NOMO-1 treated with DMSO at 0.1 percent for 48 hours (cell line): ENCODE measurements around the gene DIAPH2.
"Not testable (repeated sequence)": the region's sequence is repeated elsewhere in the genome, so short reads cannot be mapped to it uniquely, and the experiment has no call there.

Experiments used
- DNase-seq: peaks from one replicate; lab custom pipeline; 2025; ENCODE audit not compliant: unreplicated experiment; lab: John Stamatoyannopoulos, UW

DIAPH2 gene

DNA sequence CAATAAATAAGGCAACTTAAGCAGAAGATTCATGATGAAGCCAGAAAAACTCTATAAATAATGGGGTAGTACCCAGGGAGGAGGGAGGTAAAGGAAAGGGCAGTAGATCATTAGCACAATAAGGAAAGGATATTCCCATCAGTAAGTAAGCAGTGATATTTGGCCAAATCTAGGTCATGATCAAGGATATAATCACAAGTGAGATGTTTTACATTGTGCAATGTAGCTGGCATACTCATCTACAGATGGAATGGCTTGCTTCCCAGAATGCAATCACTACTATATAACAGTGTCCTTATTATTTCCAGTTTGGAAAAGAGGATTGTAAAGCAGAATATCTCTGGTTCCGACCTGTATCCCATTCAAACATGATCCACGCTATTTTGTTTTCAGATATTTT, 682.5 kb downstream of the DIAPH2 start:
- no peak for DNase-seq

DNA sequence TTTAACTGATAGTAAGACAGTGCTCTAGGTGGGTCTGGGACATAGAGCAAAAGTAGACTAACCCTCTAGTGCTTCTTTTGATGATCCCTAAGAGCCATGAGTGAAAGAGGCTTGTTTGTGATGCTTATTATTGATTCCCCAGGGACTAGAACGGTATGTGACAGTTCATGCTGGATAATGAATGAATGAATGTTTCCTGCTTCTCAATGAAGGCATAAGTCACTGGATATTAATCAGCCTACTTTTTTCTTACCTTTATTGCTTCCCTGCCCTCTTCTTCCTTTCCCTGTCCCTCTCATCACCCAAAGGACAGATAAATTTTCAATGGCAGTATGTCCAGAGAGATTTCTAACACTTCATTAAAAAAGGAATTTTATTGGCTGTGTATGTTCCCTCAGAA, 685.3 kb downstream of the DIAPH2 start:
- no peak for DNase-seq

DNA sequence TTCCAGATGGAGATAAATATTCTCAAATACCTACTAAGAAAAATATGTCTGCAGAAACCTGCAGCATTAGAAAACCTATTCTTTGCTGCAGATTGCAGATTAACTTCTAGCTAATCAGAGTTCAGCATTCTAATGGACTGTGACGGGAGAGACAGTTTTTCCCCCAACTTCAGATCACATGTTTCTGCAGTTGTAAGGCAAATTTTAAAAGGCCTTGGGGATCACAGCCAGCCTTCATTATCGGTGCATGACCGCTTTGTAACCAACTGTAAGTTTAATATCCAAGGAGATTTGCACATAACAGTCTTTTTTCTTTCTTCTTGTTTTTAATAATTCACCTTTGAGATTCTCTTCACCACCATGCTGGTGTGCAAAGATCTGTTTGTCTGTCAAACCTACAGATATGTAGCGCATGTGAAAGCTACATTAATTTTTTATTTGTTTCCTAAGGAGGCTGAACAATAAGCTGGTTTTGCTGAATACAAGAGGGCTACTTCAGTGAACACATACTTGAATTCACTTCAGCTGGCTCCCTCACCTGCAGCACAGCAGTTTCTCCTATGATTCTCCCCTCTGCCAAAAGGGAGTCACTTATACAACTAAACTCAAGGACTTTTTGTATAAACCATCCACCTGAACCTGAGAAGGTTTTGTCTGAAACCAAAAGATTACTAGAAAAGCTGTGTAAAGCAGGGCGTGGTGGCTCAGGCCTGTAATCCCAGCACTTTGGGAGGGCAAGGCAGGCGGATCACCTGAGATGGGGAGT, 687.5 kb downstream of the DIAPH2 start:
- DNase-seq = no peak

DNA sequence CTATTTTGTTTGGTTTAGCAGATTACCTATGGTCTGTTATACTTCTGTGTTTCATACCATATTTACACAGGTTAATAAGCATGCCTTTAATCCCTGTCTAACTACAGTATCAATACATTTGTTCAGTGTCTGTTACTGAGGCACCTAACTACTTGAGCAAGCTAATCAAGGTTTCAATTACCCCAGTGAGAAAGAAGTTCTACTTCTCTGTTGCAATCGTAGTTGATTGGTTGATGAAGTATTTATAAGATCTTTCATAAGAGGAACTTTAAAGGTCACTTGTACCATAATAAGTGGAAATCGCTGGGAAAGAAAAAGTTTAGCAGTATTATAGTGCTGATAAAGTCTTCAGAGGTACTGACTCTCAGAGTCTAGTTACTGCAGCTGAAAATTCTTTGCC, 689.6 kb downstream of the DIAPH2 start:
- peak; percentile 24 for DNase-seq

DNA sequence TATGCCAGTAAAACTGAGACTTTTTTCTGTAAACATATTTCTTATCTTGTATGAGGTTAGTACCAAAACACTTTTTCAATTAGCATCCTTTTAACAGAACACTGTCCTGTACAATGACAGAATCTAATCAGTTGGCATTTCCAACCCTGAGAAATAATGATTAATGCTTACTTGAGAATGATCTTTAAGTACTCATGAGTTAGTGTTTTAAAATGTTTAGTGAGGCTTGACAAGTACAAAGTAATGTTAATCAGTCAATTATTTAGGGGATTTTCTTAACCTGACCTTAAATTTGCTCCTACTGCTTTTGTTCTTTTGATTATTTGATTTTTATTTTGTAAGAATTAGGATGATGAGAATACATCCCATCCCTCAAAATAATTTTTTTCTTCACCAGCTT, 695.6 kb downstream of the DIAPH2 start:
- DNase-seq = no peak

DNA sequence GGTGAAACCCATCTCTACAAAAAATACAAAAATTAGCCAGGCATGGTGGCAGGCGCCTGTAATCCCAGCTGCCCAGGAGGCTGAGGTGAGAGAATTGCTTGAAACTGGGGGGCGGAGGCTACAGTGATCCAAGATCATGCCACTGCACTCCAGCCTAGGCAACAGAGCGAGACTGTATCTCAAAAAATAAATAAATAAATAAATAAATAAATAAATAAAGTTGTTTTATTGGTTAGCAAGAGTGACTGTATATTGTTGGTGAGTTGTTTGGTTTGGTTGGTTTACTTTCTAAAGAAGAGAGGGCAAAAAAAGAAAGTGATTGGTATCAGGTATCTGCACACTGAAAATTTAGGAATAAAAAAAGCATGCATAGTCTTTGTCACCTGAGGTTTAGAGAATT, 700.0 kb downstream of the DIAPH2 start:
- no peak for DNase-seq

DNA sequence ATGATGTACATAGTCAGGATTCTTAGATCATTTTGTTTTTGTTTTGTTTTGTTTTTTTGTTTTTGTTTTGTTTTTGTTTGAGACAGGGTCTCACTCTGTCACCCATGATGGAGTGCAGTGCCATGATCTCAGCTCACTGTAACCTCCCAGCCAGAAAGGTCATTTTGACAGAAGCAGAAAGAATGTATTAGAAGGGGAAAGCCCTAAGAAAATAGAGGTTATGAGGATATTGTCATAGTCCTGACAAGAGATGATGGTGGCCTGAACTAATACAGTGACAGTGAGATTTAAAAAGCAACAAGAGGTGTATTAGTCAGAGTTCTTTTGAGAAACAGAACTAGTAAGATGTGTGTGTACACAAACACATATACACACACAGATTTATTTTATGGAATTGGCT, 702.4 kb downstream of the DIAPH2 start:
- no peak for DNase-seq

DNA sequence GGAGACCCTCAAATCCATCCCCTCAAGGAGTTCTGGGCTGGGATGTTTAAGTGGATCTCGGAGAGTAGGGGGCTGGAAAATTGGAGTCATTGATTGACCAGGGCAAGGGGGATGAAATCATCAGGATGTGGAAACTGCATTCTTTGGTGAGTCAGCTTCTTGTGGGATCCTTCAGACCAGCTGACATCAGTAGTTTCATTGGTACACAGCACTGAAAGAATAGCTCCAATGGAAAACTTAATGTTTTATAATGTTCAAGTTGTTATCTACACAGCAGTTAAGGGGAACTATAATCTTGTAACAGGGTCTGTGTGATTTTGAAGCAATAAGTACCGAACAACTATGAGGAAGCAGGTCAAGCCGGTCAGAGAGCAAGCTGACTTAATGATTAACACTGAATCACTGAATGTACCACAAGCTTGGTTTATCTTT, 705.1 kb downstream of the DIAPH2 start:
- no peak for DNase-seq

DNA sequence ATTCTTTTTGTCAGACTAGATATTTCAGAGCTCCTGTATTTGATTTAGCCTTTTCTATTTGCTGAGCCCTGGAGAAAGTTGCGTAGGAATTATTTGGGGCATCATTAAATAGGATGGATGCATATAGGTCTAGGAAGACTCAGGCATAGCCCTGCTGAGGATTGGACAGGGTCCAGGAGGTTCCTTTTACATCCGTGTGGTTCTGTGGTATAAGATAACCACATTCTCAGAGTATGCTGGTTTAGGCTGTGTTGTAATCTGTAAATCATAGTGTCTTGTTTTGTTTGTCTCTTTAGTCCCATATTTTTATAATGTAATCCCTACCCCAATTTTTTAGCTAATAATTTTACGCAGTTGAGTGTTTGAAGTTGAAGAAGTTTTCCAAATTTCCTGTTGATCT, 712.7 kb downstream of the DIAPH2 start:
- DNase-seq = no peak

DNA sequence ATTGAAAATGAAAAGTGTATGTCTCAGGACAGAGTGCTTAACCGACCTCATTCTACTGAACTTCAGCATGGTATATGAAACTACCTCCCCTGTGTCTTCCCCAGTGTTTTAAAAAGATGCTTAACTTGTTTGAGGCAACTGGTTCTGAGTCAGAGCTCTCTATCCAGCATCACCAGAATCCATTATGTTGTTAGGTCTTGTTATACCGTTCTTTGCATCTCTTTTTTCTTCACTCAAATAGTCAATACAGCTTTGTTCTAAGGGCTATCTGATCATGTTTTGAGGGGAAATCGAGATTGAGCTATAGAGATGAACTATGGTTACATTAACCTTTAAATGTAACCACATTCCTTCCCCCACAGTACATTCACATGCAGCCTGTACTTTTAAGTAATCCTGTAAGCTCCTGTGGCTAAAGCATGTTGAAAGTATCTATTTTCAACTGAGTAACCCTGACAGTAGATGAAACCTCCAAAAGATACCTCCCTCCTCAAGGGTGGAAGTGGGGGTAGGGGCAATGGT, 713.4 kb downstream of the DIAPH2 start:
- no peak for DNase-seq

DNA sequence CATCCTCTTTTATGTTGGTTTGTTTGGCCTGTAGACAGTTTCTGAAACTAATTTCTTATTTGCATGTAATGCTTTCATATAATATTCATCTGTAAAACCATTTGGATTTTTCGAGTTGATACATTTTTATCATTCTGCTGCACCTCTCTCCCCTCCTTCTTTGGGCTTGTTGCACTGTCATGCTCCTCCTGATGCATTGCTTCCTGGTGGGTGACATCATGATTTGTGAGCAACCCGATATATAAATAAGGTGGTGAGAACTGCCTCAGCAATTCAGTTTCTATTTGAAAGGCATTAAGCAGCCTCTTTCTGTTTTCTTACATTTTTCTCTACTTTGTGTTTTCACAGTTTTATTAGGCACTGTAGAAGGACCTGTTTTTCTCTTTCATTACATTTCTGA, 714.8 kb downstream of the DIAPH2 start:
- DNase-seq = no peak

DNA sequence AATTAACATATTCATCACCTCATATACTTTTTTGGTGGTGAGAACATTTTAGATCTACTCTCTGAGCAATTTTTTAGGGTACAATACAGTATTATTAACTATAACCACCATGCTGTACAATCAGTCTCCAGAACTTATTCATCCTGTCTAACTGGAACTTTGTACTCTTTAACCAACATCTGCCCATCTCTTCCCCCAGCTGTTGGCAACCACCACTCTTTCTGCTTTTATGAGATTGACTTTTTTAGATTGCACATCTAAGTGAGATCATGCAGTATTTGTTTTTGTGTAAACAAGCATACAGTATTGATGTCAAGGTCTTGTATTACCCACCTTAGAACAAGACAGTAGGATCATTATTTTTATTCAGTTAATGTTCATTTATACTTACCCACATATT, 715.9 kb downstream of the DIAPH2 start:
- no peak for DNase-seq

DNA sequence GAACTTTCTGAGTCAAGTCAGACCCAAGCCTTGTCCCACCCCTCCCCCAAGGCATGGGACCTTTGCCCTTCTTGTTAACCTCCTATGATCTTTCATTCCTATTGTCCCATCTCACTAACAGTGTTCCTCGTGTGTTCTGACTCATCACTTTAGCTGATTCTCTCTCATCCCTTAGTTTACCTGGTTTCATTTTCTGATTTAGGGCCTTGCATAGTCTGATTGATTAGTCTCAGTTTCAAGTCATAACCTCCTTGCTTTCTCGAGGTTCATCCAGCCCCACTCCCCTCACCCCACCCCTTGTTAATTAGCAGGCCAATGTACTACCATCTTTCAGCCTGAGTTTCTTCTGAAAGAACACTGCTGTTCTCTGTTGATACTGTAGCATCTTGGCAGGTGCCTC, 716.5 kb downstream of the DIAPH2 start:
- no peak for DNase-seq

DNA sequence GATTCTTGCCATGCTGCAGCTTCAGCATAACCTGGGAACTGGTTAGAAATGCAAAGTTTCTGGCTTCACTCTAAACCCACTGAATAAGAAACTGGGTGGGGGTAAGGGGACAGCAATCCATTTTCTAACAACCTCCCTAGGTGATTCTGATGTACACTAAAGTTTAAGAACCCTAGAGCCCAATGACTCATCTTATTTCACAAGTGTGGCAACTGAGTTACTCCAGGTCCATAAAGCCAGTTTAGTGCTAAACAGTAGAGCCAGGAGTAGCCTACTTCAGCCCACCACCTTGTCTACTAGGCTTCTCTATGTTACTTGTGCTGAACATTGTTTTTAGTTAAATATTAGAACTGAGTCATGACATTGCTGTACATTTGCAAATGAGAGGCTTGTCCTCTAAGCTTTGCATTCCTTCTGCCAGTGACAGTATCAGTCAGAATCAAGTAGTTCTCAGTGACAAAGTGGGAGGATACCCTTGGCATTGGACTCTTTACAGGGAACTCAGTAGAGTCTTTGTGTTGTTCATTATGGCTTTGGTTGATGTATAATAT, 717.0 kb downstream of the DIAPH2 start:
- no peak for DNase-seq

DNA sequence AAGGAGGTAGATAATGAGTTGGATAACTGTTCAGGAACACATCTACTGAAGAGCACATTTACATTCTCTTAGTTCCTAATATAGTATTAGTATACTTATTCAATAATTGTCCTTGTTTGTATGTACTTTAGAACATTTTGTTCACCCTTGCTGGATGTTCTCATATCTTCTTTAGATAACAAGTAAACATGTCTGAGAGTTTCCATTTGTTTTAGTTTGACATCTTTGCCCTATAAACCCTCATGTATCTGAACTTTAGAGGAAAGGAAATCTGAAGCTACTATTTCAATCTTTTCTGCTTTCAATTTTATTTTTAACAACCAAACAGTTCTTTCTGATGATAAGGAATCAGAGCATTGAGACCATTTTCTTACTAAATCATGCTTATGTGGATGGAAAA, 717.7 kb downstream of the DIAPH2 start:
- no peak for DNase-seq

DNA sequence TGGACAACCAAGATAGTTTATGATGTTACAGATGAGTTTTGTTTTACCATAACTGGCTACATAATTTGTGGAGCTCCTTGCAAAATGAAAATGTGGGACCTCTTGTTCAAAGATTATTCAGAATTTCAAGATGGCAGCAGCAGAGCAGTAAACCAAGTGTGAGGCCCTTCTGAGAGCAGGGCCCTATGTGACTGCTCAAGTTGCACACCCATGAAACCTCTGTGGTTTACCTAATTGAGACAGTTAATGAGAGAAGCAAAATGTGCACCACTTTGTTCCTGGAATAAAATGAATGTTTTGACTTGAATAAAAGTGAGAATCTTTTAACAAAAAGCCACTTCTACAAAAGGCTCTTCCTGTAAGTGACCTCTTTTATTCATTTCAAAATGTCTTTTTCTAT, 718.3 kb downstream of the DIAPH2 start:
- no peak for DNase-seq

DNA sequence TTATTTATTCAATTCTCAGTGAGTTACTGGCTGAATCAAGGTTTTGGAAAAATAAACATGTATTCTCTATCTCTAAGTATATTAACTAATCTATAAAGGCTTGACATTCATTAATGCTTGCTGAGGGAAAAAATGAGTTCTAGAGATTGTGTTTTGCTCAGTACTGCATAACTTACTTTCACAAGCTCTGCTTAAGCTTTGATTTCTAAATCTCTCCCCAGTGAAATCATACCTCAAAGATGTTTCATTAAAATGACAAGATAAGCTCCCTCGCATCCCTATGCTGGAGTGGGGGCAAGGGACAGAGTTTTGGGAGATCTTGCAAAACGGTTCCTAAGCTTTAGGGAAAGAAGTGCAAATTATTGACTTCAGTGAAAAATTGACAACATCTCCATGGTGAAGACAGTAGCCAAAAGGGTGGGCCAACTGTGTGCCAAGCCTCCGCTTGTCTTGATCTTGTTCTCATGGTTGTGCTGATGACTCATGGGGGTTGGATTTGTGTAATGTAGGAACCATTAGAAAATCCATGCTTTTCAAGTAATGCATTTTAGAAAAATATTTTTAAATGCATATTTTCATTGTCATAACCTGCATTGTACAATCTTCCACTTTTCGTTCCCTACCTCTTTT, 720.5 kb downstream of the DIAPH2 start:
- no peak for DNase-seq

DNA sequence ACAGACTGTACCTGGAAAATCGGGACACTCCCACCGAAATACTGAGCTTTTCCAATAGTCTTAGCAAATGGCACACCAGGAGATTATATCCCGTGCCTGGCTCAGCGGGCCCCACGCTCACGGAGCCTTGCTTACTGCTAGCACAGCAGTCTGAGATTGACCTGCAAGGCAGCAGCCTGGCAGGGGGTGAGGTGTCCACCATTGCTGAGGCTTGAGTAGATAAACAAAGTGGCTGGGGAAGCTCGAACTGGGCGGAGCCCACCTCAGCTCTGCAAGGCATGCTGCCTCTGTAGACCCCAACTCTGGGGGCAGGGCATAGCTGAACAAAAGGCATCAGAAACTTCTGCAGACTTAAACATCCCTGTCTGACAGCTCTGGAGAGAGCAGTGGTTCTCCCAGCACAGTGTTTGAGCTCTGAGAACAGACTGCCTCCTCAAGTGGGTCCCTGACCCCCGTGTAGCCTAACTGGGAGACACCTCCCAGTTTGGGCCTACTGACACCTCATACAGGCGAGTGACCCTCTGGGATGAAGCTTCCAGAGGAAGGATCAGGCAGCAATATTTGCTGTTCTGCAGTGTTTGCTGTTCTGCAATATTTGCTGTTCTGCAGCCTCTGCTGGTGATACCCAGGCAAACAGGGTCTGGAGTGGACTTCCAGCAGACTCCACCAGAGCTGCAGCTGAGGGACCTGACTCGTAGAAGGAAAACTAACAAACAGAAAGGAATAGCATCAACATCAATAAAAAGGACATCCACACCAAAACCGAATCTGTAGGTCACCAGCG, 725.2 kb downstream of the DIAPH2 start:
- DNase-seq = not testable (repeated sequence)

DNA sequence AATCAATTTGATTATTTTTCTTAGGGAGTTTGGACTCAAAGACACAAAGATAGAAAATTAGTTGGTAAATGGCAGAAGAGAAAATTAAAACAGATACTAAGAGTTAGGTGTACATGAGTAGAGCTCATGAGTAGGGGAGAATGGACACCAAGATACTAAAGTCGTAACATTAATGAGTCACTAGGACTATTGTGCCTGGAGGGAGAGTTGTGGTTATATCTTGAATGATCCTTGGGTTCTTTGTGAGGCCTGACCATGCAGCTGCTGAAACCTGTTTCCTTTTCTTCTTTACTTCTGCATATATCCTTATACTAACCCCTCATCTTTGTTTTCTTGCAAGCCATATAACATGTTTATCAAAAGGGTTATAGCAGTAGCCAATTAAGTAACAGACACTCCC, 731.8 kb downstream of the DIAPH2 start:
- no peak for DNase-seq

DNA sequence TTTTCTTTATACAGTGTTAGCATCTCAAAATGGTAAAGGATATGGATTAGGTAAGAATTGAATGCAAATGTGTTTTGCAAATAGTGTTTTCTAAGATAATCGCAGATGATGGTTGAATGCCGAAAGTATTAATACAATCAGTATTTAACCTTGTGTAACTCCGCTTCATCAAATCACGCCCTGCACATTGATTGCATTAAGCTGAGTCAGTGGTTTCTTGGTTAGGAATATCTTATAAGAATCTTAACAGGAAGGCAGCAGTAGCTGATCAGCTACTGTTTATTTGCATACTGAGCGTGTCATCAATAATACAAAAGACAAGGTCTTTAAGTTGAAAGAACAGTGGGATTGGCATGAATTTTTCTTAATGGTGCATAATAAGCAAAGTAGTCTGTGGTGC, 744.5 kb downstream of the DIAPH2 start:
- no peak for DNase-seq

DNA sequence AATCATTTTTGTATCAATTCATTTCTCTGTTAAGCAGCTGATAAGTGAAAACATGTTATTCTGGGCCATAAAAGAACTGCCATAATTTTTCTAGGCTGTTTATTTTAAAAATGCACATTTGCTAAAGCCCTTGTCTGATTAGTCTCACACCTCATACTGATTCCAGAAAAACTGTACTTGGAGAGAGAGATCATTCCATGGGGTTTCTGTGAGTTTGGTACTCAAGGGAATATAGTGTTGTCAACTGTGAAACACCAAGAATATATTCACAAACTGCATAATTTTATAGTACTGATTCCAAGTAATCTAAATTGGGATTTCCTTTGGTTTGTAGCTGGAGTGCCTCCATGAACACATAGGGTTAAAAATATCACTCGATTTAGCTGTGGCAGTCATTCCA, 746.6 kb downstream of the DIAPH2 start:
- no peak for DNase-seq
